Inflammatory macrophage treated with lipopolysaccharide for 4 hours (primary cell): ENCODE data around the gene DLG1.

Experiments used
- DNase-seq: peaks from one replicate; pipeline ENCODE4 v3.0.0-alpha.2; 2020

The DLG1 gene

GRCh38 chr3:197026481-197026866 lies 271.9 kb downstream of the DLG1 start:
- DNase-seq = no peak

GRCh38 chr3:197025736-197026480 lies 272.5 kb downstream of the DLG1 start:
- no peak for DNase-seq

GRCh38 chr3:197024881-197025735 lies 273.3 kb downstream of the DLG1 start:
- no peak for DNase-seq

GRCh38 chr3:197023998-197024651 lies 274.3 kb downstream of the DLG1 start:
- no peak for DNase-seq

GRCh38 chr3:197023241-197023997 lies 275.0 kb downstream of the DLG1 start:
- peak; percentile 52 for DNase-seq

GRCh38 chr3:197022405-197023231 lies 275.8 kb downstream of the DLG1 start:
- DNase-seq = no peak

- no peak for DNase-seq
Measured at GRCh38 chr3:197021729-197022404, 276.5 kb downstream of the DLG1 start.

GRCh38 chr3:197021231-197021630 lies 277.2 kb downstream of the DLG1 start:
- no peak for DNase-seq

GRCh38 chr3:197019535-197019934 lies 278.9 kb downstream of the DLG1 start:
- no peak for DNase-seq

GRCh38 chr3:197019021-197019420 lies 279.4 kb downstream of the DLG1 start:
- no peak for DNase-seq

GRCh38 chr3:197017003-197017402 lies 281.4 kb downstream of the DLG1 start:
- DNase-seq = no peak

- DNase-seq = no peak
Measured at GRCh38 chr3:197015790-197016736, 282.3 kb downstream of the DLG1 start.

GRCh38 chr3:197014942-197015575 lies 283.4 kb downstream of the DLG1 start:
- DNase-seq = no peak

GRCh38 chr3:197014024-197014423 lies 284.4 kb downstream of the DLG1 start:
- DNase-seq = no peak

- no peak for DNase-seq
Measured at GRCh38 chr3:197012540-197012883, 285.9 kb downstream of the DLG1 start.

GRCh38 chr3:197011780-197012539 lies 286.5 kb downstream of the DLG1 start:
- no peak for DNase-seq

- DNase-seq = no peak
Measured at GRCh38 chr3:197010556-197011351, 287.7 kb downstream of the DLG1 start.

- DNase-seq = no peak
Measured at GRCh38 chr3:197009532-197010019, 288.8 kb downstream of the DLG1 start.
